ENCODE measurements around the gene LSM10. TPM values are rescaled to one million over a fixed set of nuclear protein-coding genes. Genes with fewer than 3 reads are reported as not detected.

LSM10 gene
- total and polyA plus RNA-seq, 9 of the 15 experiments (the other 6 are each of a cell fraction or from before 2014, with no cell fraction given), result 13.2 to 146 (median 68.9) TPM

GRCh38 chr1:36385410-36386264 is 12.1 kb downstream of the LSM10 start, which contains the start of gene STK40 (continued):
- TF ChIP-seq USF2 (CRISPR knock-in tag; IDR thresholded peaks at IDR 0.05) (no peak), CXXC5 (CRISPR knock-in tag; IDR thresholded peaks at IDR 0.05) (peak; percentile 79), ZNF699 (CRISPR knock-in tag; IDR thresholded peaks at IDR 0.05; ENCODE audit: insufficient replicate concordance) (no peak), PKNOX1 (IDR thresholded peaks at IDR 0.05) (peak; percentile 81), ELF2 (CRISPR knock-in tag; IDR thresholded peaks at IDR 0.05) (peak; percentile 100), PHF8 (IDR thresholded peaks at IDR 0.05; ENCODE audit: borderline replicate concordance, low read length) (peak; percentile 54; the same call in 1 of the 2 replicates), PHF21A (IDR thresholded peaks at IDR 0.05; ENCODE audit: borderline replicate concordance, low read depth) (no peak), HBP1 (CRISPR knock-in tag; IDR thresholded peaks at IDR 0.05) (no peak), KDM2B (CRISPR knock-in tag; IDR thresholded peaks at IDR 0.05) (no peak), ZNF830 (CRISPR knock-in tag; IDR thresholded peaks at IDR 0.05) (no peak), ZNF224 (CRISPR knock-in tag; IDR thresholded peaks at IDR 0.05) (no peak), SMARCC2 (IDR thresholded peaks at IDR 0.05; ENCODE audit: low read depth) (no peak), CHD2 (IDR thresholded peaks at IDR 0.05; ENCODE audit: low read depth, low read length) (peak; percentile 88), RFX1 (IDR thresholded peaks at IDR 0.05) (no peak), COPS2 (conservative IDR thresholded peaks at IDR 0.05) (no peak), JUNB (CRISPR knock-in tag; conservative IDR thresholded peaks at IDR 0.05) (no peak), ZKSCAN3 (CRISPR knock-in tag; IDR thresholded peaks at IDR 0.05) (no peak), SOX6 (IDR thresholded peaks at IDR 0.05) (no peak), ETS1 (conservative IDR thresholded peaks at IDR 0.05; ENCODE audit: control insufficient read depth, low read depth, low read length) (peak; percentile 88), SREBF1 (IDR thresholded peaks at IDR 0.05; ENCODE audit: borderline replicate concordance, low read depth, low read length) (no peak), ZNF518B (CRISPR knock-in tag; IDR thresholded peaks at IDR 0.05) (no peak)

Measured in K562 (cell line).